Suppressor macrophage treated with lipopolysaccharide for 1 hour (primary cell): ENCODE measurements around the gene PIEZO1.

Experiments used
- DNase-seq, 3 donors: peaks; one replicate each; pipeline ENCODE4 v3.0.0-alpha.2; 2020 to 2022

PIEZO1 gene

DNA sequence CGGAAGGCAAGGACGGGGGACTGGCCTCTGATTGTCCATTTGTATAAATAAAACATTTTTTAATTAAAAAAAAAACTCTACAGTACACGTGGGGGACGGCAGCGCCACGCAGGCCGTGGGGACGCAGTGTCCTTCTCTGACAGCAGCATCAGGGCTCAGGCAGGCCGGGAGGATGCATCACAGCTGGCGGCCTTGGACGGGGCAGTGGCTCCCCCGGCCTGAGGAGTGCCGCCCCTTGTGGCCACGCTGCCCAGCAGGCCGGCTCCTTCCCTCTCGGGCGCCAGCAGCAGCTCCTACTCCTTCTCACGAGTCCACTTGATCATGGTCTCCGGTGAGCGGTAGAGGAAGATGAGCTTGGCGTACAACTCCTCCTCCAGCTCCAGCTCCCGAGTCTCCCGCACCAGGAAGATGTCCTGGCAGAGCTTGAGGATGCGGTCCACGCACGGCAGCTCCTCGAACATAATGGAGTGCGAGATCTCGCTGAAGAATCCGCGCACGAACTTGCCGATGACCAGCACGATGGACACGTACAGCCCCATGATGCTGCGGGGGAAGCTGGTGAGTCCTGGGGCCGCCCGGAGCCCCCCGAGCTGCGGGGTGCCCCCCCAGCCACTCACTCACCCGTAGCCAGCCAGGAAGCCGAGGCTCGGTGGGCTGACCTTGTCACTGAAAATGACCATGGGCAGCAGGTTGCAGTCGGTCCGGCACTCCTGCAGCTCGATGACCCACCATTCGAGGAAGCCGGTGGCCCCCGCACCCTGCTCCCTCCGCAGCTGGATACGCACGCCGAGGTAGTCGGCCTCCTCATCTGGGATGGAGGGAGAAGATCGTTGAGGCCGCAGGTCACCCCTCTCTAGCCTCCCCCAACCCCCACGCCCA is 69.5 kb downstream of the PIEZO1 start:
- no peak for DNase-seq

DNA sequence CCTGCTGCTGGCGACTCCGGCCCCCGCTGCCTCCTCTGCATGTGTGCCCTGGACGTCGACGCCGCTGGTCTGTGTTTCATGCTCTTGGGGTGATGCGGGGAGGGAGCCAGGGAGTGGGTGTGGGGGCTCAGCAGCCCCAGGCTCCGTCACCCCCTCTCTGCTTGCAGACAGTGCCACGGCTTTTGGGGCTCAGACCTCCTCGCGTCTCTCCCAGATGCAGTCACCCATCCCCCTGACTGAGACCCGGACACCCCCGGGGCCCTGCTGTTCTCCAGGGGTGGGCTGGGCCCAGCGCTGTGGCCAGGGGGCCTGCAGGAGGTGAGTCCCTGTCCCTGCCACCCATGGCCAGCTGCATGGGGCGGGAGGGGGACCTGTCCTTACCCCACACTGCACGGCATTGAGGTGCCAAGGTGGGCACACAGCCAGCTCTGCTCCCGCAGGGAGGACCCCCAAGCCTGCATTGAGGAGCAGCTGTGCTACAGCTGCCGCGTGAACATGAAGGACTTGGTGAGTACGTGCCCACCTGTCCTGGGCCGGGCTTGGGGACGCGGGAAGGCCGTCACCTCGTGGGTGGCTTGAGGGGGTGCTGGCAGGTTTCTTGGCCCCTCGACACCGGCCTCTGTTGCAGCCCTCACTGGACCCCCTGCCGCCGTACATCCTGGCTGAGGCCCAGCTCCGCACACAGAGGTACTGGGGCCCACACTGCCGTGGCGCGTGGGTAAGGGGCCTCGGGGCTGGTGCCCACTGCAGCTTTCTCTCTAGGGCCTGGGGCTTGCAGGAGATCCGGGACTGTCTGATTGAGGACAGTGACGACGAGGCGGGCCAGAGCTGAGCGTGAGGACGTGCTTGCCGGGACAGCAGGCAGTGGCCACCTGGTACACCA is 70.4 kb downstream of the PIEZO1 start:
- DNase-seq: no peak

DNA sequence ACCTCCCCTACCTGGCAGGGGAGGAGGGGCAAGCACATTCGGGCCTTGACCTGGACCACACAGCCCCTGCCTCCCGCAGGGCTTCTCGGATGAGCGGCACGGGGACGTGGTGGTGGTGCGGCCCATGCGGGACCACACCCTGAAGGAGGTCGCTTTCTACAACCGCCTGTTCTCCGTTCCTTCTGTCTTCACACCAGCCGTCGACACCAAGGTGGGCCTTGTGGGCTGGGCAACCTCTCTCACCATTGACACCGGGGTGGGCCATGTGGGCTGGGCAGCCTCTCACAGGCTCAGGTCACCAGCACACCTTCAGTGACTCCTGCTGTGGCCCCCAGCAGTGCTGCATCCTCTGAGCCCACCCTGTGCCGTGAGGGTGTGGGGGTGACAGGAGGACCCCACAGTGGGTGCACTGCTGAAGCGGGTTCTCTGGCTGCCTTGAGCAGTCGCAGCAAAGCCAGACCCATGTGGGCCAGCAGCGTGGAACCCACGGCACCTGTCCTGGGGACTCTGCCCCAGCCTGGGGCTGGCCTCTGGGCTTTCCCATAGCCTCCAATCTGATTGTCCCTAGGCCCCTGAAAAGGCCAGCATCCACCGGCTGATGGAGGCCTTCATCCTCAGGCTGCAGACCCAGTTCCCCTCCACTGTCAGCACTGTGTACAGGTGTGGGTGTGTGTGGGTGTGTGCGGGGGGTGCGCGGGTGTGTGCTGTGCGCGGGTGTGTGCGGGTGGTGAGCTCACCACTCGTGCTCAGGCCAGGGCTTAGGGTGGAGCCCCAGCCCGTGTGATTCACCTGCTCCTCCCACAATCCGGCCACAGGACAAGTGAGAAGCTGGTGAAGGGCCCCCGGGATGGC is 71.2 kb downstream of the PIEZO1 start:
- DNase-seq: no peak

DNA sequence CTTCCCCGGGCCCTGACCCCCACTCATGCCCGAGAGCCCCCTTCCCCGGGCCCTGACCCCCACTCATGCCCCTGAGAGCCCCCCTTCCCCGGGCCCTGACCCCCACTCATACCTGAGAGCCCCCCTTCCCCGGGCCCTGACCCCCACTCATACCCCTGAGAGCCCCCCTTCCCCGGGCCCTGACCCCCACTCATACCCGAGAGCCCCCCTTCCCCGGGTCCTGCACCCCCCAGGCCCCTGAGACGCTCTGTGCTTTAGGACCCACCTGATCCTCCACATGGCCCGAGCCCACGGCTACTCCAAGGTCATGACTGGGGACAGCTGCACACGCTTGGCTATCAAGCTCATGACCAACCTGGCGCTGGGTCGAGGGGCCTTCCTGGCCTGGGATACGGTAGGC is 72.0 kb downstream of the PIEZO1 start:
- no peak for DNase-seq

DNA sequence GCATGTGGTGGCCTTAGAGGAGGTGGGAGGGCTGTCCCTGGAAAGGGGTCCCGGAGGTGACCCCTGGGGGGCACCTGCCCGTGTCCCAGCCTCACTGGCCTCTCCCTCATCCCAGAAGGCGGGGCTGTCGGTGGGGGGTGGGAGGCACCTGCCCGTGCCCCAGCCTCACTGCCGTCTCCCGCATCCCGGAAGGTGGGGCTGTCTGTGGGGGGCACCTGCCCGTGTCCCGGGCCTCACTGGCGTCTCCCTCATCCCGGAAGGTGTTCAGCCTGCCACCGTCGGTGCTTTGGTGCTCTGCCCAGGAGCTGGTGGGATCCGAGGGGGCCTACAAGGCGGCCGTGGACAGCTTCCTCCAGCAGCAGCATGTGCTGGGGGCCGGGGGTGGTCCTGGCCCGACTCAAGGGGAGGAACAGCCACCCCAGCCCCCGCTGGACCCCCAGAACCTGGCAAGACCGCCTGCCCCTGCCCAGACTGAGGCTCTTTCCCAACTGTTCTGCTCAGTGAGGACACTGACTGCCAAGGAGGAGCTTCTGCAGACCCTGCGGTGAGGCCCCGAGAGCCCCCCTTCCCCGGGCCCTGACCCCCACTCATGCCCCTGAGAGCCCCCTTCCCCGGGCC is 72.5 kb downstream of the PIEZO1 start:
- DNase-seq: no peak

DNA sequence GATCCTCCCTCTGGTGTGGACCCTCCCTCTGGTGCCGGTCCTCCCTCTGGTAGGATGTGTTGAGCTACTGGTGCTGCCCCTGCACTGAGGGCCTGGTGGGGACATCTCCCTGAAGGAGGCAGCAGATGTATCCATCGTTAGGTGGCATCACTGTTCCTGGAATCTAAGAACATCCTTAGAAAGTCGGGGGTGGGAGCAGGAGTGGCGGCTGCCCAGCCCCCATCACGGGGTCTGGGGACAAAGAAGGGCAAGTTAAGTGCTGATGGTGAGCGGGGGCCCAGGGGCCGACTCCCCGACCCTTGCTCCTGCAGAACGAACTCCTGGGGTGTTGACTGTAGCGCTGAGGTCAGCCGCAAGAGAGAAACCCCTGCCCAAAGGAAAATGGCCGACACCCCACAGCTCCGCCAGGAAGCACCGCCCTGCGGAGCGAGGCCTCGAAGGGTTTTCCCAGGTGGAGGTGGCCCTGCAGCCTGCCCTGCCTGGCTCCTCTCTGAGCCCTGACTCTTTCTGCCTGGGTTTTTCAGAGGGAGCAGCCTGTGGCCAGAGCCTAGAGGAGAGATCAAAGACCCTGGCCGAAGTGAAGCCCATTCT is 73.2 kb downstream of the PIEZO1 start:
- no peak for DNase-seq

DNA sequence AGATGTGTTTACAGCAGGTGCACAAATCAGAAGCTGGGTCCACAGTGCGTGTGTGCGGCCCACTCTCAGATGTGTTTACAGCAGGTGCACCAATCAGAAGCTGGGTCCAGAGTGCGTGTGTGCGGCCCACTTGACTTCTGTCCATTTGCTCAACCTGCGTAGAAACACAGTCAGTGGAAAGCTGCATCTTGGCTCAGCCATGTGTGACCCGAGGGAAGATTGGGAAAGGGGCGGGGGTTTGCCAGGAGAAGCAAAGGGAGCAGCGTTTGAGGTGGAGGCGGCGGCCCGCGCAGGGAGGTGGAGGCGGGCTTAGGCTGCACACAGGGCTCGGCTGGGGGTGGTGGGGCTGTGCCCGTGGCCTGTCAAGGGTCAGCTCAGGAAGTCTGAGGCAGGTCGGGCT is 74.5 kb downstream of the PIEZO1 start:
- no peak for DNase-seq

DNA sequence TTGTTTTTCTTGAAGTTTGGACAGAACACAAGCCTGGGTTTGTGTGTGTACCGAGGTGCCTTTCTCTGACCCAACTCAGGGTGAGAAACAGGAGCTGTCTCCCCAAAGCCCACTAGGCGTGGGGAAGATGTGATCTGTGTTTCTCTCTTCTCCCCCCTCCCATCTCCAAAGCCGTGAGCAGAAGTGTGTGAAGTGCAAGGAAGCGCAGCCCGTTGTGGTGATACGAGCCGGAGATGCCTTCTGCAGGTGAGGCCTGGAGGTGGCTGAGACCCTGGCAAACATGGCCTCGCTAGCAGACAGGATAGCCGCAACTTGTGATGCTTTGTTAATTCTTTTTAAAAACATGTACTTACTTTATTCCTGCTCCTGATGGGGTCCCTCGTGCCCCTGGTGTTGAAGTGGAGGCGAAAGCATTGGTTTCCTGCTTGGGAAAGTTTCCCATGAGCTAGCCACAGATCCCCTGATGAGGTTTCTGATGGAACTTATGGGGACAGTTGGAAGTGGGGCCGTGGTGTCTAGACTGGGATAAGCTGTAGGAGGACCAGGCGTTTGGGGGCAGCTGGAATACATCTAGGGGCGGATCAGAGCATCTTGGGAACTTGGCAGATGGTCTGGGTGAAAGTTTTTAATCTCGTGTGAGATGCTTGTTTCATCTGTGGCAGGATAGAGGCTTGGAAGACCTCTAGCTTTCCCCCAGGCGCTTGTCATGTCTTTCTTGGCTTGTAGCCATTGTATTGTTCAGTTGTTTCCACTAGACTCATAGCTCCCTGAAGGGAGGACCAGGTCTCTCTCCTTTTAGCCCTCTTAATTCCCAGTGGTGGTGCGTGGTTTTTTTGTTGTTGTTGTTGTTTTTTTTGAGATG is 77.8 kb downstream of the PIEZO1 start:
- no peak for DNase-seq

DNA sequence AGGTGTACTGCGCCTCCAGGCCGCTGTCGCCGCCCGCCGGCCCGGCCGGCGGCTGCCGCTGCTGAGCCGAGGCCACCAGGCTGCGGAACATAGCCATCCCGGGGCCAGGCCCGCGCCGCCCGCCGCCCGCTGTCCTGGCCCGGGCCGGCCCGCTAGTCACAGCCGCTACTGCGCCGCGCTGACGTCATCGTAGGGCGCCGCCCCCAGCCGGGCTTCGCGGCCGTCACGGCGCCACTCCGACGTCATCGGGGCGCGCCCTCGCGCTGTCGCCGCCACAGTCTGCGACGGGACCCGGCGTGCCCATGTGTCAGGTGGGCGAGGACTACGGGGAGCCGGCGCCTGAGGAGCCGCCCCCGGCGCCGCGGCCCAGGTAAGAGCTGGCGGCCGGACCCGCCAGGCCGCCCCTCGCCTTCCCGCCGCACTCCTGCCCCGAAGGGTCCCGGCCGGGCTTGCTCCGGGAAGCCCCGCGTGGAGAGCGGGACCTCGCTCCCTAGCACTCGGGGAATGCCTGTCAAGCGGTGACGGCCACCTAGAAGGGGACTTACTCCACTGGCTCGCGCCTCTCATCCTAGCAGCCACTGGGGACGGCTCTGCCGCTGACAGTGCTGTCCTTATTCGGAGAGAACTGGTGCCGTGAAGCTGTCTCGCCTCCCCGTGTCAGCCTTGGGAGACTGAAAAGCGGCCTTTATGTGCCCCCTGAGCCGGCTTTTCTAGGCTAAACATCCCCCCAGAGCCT is 78.6 kb downstream of the PIEZO1 start, which contains the start of the genes CTU2 and RNF166:
CTU2 (plus strand) TSS at position 275 of the 736 bp plus-strand sequence; CDS start at position 303, 28 bp downstream.
RNF166 (minus strand) TSS at position 180 of the 736 bp plus-strand sequence; CDS start at position 97, 83 bp downstream.
- DNase-seq: peak; percentile 94 to 98 (median 98)

DNA sequence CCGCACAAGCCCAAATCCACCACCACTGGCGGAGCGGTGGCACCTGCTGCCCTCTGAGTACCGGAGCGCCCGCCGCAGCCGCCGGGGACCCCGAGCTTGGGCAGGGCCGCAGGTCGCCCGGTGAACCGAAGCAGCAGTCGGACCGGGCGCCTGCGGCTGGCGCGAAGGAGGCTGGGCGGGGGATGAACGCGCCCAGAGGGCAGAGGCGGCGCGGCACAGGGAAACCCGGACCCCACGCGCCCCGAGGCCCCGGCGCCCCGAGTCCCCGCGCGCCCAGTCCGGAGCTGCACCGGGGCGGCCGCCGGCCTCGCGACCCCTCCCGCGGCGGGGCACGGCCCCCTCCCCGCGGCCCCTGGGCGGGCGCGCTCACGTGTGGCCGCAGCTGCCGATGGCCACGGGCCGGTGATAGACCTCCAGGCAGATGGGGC is 79.2 kb downstream of the PIEZO1 start:
- DNase-seq: peak in 1 of 3 donors; percentile 60

DNA sequence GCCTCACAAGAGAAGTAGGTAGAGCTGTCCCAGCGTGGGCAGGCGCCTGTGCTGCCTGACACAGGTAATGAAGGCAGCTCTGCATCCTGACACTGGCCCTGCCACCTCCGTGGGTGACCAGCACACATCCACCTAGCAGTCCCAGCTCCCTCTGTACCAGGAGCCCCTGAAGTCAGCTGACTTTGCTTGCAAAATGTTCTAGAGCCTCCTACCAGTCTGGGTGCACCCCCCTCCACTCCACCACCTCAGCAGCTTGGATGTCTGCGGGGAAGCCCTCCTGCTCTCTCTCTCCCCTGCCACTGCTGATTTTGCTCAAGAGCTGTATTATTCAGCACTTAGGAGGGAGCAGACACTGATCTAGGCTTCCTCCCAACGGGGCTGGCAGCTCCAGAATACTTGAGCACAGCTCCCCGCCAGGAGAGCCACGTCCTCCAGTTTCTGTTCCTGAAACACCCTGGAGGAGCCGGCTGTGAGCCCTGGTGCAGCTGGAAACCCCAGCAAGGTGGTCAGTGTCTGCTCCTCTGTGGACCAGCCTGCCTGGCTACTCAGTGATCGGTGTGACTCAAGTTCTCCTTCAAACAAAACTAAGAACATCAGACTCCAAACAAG is 79.8 kb downstream of the PIEZO1 start:
- DNase-seq: peak; percentile 75 to 80 (median 79)

DNA sequence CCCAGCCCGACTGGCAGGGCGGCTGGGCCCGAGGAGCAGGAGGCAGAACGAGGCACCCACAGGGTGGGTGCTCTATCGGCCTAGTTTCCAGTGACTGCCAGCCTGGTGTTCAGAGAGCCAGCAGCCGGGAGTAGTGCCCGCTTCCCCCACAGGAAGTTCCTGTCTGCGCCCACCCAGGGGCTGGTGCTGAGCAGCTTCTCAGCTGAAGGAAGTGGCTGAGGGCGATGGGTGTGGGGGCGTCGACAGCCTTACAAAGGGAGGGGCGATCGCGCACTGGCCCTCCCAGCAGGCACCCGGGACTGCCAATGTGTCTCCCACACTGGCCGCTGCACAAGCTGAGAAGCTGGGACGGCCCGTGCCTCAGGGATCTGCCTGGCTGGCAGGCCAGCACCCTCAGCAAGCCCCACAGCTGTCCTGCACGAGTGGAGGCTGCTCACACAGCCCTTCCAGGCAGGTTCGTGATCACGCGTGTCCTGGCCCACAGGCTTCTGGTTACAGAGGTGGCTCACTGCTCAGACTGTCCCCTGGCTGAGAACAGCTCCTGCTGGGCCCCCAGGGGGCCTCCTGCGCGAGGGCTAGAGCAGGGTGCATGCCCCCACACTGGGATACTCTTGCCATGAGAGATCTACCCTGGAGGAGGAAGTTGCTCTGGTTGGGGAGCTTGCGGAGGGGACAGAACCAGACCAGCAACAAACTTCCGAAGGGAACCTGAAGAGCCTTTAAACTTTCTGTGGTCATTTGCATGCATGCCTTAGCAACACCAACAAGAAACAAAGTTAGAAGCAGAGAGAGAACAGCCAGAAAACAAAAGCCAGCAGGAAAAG is 81.3 kb downstream of the PIEZO1 start:
- peak; percentile 80 to 85 (median 83) for DNase-seq

DNA sequence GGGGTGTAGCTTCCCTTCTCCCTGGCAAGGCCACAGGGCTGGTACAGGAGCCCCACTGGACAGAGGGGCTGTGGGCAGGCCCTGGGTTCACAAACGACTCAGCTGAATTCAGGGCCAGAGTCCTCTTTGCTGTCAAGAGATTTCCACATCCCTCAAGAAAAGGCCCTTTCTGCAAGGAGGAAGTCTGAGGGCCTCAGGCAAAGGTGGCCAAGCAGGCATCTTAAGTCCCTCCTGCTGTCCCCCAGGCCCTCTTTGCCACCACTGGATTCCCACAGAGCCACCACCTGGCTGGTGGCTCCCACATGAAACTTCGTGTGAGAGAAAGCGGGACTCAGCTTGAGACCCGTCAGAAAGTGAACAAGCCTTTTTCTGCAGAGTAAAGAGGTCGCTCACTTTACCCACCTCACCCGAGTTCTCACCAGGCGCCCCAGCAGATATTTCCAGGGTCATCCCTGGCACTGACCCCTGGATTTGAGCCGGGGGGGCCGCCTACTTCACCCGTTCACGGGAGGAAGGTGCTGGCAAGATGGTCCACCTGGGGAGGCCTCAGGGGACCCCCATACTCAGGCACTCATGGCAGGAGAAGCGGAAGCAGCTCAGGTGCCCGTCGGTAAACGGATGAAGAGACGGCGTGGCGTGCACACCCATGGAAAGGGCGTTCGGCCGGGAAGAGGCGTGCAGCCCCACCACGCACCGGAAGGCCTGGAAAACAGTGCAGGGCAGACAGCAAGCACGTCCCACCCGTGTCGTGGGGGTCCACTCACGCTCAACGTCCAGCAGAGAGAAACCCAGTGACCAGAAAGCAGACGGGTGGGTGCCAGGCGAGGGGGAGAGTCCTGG is 82.4 kb downstream of the PIEZO1 start:
- DNase-seq: peak; percentile 60 to 69 (median 60)

DNA sequence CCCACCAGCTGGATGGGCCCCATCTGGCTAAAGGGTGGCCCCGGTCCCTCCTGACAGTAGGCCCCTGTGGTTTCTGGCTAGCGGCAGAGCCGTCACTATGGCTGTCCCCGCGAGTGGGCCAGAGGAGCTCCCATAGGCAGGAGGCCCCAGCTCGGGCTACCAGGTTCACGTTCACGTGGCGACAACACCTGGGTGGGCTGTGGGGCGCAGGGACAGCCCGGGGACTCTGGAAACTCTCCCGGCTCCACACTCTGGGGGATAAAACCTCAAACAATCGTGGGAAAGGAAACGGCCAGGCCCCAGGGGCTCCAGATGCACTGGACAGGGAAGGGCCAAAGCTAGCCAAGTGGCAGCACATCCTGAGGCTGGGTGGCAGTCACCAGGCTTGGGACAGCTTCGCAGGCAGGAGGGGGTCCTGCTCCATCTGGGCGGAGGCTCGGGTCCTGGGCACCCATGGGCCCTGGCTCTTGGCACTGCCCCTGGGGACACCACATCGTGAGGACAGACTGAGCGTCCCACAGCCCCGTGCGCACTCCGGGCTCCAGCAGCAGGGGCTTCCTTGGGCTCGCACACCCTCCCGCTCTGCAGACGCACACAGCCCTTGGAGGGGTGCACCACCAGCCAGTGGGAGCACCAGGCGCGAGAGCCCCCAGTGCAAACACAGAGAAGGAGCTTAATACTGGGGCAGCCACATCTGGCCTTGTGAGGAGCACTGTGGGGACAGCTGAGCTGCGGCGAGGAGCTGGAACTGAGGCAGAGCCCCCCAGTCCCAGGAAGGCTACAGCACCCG is 83.2 kb downstream of the PIEZO1 start:
- no peak for DNase-seq

DNA sequence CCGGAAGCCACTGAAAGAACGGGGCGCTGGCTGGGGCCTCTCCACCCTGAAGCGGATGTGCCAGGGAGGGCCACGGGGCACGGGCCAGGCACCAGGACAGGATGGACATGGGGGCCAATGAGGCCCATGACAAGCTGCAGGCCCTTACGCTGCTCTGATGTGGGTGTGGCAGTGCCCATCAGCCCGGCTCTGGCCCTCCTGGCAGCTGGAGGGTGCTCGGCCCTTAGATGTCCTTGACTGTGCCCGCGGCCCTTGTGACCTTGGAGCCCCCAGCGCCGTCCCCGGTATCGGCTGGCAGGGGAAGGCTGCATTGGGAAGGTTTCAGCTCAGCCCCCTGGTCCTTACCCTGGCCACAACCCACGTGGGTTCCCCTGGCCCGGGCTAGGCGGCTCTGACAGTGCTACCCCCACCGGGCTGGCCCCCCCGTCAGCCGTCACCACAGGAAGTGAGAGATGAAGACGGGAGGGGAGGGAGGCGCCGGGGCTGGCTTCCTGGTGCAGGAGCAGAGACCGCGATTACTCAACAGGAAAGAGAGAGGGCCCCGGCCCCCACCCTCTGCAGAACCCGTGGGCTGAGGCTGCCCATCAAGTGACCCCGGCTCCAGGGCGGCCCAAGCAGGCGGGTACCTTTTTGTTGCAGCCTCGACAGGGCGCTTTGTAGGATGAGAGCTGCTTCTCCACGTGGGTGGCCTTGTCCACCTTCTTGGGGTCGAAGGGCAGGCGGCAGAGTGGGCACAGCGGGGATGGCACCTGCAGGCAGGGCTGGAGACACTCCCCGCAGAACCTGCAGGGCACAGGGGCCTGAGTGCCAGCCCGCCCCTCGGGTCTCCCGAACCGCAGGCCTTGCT is 84.2 kb downstream of the PIEZO1 start:
- DNase-seq: peak; percentile 94 to 96 (median 94)

DNA sequence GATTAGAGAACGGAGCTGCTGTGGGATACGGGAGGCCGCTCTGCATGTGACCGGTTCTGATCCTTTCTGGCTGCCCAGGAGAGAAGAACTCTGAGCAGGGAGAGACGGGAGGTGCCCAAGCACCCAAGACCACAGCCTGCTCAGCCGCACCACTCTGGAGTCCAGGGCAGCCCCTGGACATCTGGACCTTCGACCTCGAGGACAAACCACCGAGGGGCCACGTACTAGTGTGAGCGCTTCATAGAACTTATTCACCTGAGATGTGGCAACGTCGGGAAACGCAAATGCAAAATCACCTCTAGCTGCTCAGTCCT is 84.7 kb downstream of the PIEZO1 start:
- DNase-seq: no peak
